ENCODE results near the gene ERCC2.
A peak's percentile ranks its signal among the peaks of the same experiment; 100 is the strongest.

ERCC2 gene

DNA sequence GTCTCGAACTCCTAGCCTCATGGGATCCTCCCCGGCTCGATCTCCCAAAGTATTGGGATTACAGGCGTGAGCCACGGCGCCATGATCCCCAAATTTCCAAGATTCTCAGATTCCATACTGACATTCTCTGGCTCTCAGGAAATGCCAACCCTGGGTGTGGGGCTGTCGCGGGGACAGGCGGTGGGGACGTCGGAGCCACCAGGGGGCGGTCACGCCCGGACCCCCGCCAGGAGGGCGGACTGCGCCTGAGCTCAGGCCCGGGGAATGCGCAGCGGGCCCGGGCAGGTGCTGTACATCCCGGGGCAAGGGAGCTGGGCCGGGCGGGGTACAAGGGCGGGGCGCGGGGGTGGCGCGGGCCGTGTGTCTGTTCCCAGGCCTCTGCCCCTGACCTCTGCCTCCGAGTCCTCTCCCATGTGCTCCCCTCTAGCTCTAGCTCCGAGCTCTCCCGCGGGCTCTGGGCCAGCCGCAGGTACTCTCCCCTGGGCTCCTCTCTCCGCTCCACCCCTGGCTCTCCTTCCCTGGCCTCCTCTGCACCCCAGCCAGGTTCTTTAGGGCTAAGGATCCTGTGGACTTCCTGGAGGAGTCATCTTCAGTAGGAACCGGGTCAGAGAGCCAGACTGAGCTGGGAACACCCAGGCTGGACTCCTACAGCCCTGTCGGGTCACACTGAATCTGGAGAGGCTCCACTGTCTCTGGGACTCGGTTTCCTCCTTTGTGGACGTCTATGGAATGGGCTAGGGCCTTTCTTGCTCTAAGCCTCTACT is 32.1 kb upstream of the ERCC2 start:
- TF ChIP-seq, protein P1, sequence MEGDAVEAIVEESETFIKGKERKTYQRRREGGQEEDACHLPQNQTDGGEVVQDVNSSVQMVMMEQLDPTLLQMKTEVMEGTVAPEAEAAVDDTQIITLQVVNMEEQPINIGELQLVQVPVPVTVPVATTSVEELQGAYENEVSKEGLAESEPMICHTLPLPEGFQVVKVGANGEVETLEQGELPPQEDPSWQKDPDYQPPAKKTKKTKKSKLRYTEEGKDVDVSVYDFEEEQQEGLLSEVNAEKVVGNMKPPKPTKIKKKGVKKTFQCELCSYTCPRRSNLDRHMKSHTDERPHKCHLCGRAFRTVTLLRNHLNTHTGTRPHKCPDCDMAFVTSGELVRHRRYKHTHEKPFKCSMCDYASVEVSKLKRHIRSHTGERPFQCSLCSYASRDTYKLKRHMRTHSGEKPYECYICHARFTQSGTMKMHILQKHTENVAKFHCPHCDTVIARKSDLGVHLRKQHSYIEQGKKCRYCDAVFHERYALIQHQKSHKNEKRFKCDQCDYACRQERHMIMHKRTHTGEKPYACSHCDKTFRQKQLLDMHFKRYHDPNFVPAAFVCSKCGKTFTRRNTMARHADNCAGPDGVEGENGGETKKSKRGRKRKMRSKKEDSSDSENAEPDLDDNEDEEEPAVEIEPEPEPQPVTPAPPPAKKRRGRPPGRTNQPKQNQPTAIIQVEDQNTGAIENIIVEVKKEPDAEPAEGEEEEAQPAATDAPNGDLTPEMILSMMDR (conservative IDR thresholded peaks at IDR 0.05; ENCODE audit: control insufficient read depth, insufficient read depth, low read depth, low read length) = peak; percentile 10
- H3K4me3 ChIP-seq (ENCODE audit: control insufficient read depth, low read depth, low read length) = no peak overlapping the region
- DNase-seq (ENCODE audit: low read depth) = no peak

DNA sequence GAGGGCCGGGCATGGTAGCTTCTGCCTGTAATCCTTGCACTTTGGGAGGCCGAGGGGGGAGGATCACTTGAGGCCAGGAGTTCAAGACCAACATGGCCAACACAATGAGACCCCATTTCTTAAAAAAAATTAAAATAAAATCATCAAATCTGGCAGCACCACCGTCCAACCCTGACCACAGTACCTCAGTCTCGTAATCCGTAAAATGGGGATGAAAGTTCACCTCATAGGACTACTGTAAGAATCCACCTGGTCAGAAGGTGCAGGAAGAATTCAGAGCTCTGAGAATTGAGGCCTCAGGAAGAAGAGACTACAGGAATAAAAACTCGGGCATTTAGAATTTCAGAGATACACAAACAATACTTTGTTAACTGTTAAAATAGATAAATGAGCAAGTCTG is 31.4 kb upstream of the ERCC2 start:
- TF ChIP-seq, protein P1 (conservative IDR thresholded peaks at IDR 0.05; ENCODE audit: control insufficient read depth, insufficient read depth, low read depth, low read length) = no peak
- H3K4me3 ChIP-seq (ENCODE audit: control insufficient read depth, low read depth, low read length) = no peak overlapping the region
- DNase-seq (ENCODE audit: low read depth) = no peak

DNA sequence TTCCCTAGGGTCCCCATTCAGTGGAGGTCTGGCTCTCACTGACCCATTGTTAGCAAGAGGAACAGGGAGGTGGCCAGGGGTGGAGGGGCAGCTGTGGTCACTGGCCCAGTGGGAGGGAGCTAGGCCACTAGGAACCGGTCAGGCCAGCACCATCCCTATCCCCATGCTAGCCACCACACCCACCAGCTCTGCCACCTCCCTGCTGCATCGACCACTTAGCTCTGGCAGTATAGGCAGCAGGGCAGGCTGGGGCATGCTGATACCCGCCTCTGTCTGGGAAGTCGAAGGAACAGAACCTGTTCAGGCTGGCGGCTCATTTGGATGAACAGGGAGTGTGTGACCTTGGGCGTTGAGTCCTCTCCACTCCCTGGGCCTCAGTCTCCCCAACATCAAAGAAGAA is 29.8 kb upstream of the ERCC2 start:
- TF ChIP-seq, protein P1 (conservative IDR thresholded peaks at IDR 0.05; ENCODE audit: control insufficient read depth, insufficient read depth, low read depth, low read length) = no peak
- DNase-seq (ENCODE audit: low read depth) = no peak
- no peak overlapping the region for H3K4me3 ChIP-seq (ENCODE audit: control insufficient read depth, low read depth, low read length)

DNA sequence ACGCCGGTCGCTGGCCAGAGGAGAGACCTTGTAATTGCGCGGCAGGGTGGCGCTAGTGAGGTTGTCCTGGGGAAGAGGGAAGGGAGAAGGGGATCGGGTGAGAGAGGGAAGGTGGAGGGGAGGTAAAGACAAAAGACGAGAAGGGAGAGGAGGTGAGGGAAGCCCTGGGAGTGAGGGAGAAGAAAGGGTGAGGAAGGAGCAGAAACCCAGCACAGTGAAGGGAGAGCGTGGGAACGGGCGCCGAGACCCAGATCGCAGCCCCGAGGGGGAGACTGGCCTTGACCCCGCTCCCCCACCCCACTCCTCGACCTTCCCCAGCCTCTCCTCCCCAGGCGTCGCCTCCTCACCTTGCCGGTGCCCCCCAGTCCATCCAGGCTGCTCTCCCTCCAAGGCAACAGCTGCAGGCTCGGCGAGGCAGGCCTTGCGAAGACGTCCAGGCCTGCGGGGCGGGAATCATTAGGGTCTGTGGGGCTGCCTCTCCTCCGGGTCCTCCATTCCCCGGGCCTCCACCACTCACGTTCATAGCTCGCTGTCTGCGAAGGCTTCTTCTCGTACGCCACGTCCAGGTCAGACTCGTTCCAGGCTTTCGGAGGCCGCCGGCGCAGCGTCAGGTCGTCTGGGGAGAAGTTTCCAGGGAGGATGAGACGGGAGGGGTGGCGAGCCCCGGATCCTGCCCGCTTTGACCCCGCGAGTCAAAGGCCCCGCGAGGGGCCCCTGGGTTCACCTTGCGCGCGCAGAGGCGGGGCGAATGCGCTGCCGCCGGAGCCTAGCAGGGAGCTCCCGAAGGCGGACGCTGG is 25.6 kb upstream of the ERCC2 start:
- TF ChIP-seq, protein P1 (conservative IDR thresholded peaks at IDR 0.05; ENCODE audit: control insufficient read depth, insufficient read depth, low read depth, low read length) = no peak
- no peak for DNase-seq (ENCODE audit: low read depth)
- no peak overlapping the region for H3K4me3 ChIP-seq (ENCODE audit: control insufficient read depth, low read depth, low read length)

DNA sequence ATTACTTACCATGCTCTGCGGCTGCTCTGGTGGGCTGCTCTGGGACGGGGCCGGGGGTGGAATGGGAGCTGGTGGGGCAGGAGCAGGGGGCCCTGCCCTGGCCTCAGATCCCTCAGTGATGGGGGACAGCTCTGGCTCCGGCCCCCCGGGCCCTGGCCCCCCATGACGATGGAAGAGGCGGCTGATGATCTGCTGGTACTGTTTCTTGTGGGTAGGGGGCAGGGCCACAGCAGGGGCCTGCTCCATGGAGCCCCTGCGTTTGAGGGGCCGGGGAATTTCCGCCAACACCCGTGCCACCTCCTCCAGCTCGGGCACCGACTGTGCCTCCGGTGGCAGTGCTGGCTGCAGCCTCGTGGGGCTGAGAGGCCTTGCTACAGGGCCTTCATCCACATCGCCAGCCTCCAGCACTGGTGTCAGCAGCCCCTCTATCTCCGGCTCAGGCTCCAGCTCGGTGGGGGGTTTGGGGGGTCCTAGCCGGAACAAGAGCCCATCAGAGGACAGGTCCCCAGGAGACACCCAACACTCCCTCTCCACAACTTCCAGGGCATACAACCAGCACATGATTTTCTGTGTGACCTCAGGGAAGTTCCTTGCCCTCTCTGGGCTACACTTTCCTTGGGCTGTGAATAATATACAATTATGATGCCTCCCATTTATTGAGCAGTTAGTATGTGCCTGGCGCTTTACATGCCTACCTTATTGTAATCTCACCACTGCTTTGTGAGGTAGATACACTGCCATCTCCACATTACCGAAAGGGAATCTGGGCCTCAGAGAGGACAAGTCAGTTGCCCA is 21.7 kb upstream of the ERCC2 start:
- no peak overlapping the region for H3K4me3 ChIP-seq (ENCODE audit: control insufficient read depth, low read depth, low read length)
- TF ChIP-seq, protein P1 (conservative IDR thresholded peaks at IDR 0.05; ENCODE audit: control insufficient read depth, insufficient read depth, low read depth, low read length) = no peak
- DNase-seq (ENCODE audit: low read depth) = no peak

DNA sequence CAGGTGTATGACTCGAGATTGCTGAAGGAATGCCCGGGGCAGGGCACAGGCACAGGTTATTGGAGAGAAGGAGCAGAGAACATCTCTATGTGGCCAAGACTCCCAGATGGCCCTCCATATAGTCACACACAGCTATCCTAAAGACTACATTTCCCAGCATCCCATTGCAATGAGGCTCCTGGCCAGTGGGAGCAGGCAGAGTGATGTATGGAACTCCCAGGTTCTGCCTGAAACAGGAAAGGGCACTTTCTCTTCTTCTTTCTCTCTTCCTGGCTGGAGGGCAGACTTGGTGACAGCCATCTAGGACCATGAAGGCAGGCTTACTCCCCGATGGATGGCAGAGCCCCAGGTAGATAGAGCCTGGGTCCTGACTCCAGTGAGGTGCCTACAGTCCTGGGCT is 21.0 kb upstream of the ERCC2 start:
- H3K4me3 ChIP-seq (ENCODE audit: control insufficient read depth, low read depth, low read length) = no peak overlapping the region
- DNase-seq (ENCODE audit: low read depth) = peak; percentile 29
- TF ChIP-seq, protein P1 (conservative IDR thresholded peaks at IDR 0.05; ENCODE audit: control insufficient read depth, insufficient read depth, low read depth, low read length) = no peak
